HCT116 (cell line): ENCODE measurements around the gene MAP4K4. TPM values are rescaled to one million over a fixed set of nuclear protein-coding genes. Genes with fewer than 3 reads are reported as not detected.

Source experiments
- ATAC-seq: fragments of 200-7000 bp; cut with Tn5 transposase; 2 replicates; pipeline ENCODE4 v1.9.1; 2020; ENCODE audit warnings: mild to moderate bottlenecking, moderate library complexity
- BruUV-seq: library from RNA; stranded (reverse); fragments of 400-500 nt; replicated peaks from 2 replicates; lab custom pipeline; 2021; lab: Mats Ljungman, UMichigan
- CTCF ChIA-PET: fragments of 300-600 bp; sonication (Branson Sonifier 250); formaldehyde crosslinking; loops from one replicate; lab custom pipeline; 2021; ENCODE audit warnings: antibody characterized with exemption; lab: Charles Lee
- POLR2A ChIA-PET: fragments of 300-600, 350-600 bp; sonication (Branson Sonifier 250); formaldehyde crosslinking; loops from one replicate; lab custom pipeline; 2021; ENCODE audit warnings: antibody characterized with exemption; lab: Charles Lee
- RAD21 ChIA-PET, 2 experiments: fragments of 300-600 bp; sonication (Branson Sonifier 250); formaldehyde crosslinking; loops; one replicate each; lab custom pipeline; 2023; ENCODE audit warnings: low total read pairs in 2 of 2; ENCODE audit not compliant: uncharacterized antibody in 2 of 2, unreplicated experiment in 2 of 2, low non-redundant PET in 1 of 2; lab: Charles Lee
- DNase-seq: peaks from one replicate; pipeline ENCODE4 v3.0.0-alpha.2; 2010; ENCODE audit warnings: low read depth, low spot score
- H2AFZ ChIP-seq: fragments of 200-600 bp; shearing (Covaris generic), sonication (generic); 2 replicates; pipeline ENCODE4 v1.6.1; 2017; ENCODE audit warnings: low read depth, mixed run types, mixed read lengths, antibody characterized with exemption, low read length; ENCODE audit not compliant: poor library complexity, severe bottlenecking
- H3K27ac ChIP-seq: 2 replicates; pipeline ENCODE4 v1.5.1; 2012; ENCODE audit warnings: low read depth, low read length
- H3K27me3 ChIP-seq: fragments of 200-600 bp; sonication (generic); 2 replicates; pipeline ENCODE4 v1.6.1; 2016; ENCODE audit warnings: mixed run types, low read length, mixed read lengths; ENCODE audit not compliant: insufficient read depth
- H3K36me3 ChIP-seq, 2 experiments: fragments of 200-500 bp in 1 of 2; fragments of 200-600 bp in 1 of 2; sonication (Bioruptor generic) in 1 of 2; sonication (generic) in 1 of 2; 2 replicates each; pipeline versions ENCODE4 v1.5.1 to v1.6.1; 2014 to 2016; ENCODE audit warnings: low read length in 2 of 2, inconsistent platforms in 1 of 2, mixed read lengths in 1 of 2, mixed run types in 1 of 2; ENCODE audit not compliant: insufficient read depth in 2 of 2, control insufficient read depth in 1 of 2
- H3K4me1 ChIP-seq, 2 experiments: fragments of 200-600 bp in 1 of 2; sonication (generic) in 1 of 2; 2 replicates each; pipeline versions ENCODE4 v1.5.1 to v1.6.1; 2012 to 2017; ENCODE audit warnings: low read length in 2 of 2, inconsistent platforms in 1 of 2, mild to moderate bottlenecking in 1 of 2, mixed read lengths in 1 of 2, mixed run types in 1 of 2, moderate library complexity in 1 of 2; ENCODE audit not compliant: insufficient read depth in 2 of 2, control insufficient read depth in 1 of 2
- H3K4me2 ChIP-seq: fragments of 200-600 bp; sonication (generic); 2 replicates; pipeline ENCODE4 v1.6.1; 2017; ENCODE audit warnings: mixed run types, low read length, mixed read lengths
- H3K4me3 ChIP-seq, 2 experiments: fragments of 200-600 bp in 1 of 2; sonication (generic) in 1 of 2; replicated peaks in 1 of 2; 2 replicates each; pipeline ENCODE4 v1.5.1; 2011 to 2016; ENCODE audit warnings: low read length in 2 of 2, control low read depth in 1 of 2, low read depth in 1 of 2, mild to moderate bottlenecking in 1 of 2, mixed read lengths in 1 of 2, mixed run types in 1 of 2
- H3K79me2 ChIP-seq: fragments of 200-600 bp; sonication (generic); 2 replicates; pipeline ENCODE4 v1.6.1; 2017; ENCODE audit warnings: mild to moderate bottlenecking, mixed run types, low read length, moderate library complexity, mixed read lengths; ENCODE audit not compliant: insufficient read depth
- H3K9ac ChIP-seq: fragments of 200-600 bp; sonication (generic); 2 replicates; pipeline ENCODE4 v1.6.1; 2016; ENCODE audit warnings: low read length, mixed read lengths
- H3K9me2 ChIP-seq: fragments of 200-600 bp; sonication (generic), shearing (Covaris generic); 2 replicates; pipeline ENCODE4 v1.6.1; 2017; ENCODE audit warnings: mixed run types, mild to moderate bottlenecking, moderate library complexity; ENCODE audit not compliant: insufficient read depth
- H3K9me3 ChIP-seq, 2 experiments: fragments of 200-500 bp in 1 of 2; fragments of 200-600 bp in 1 of 2; sonication (Bioruptor generic) in 1 of 2; sonication (generic) in 1 of 2; 2 replicates each; pipeline ENCODE4 v1.6.1; 2014 to 2017; ENCODE audit warnings: low read length in 2 of 2, mixed read lengths in 2 of 2, inconsistent platforms in 1 of 2, low read depth in 1 of 2, mild to moderate bottlenecking in 1 of 2, mixed run types in 1 of 2, moderate library complexity in 1 of 2; ENCODE audit not compliant: control insufficient read depth in 1 of 2, insufficient read depth in 1 of 2
- H4K20me1 ChIP-seq: fragments of 200-600 bp; sonication (generic), shearing (Covaris generic); 2 replicates; pipeline ENCODE4 v1.6.1; 2017; ENCODE audit warnings: mixed run types, mild to moderate bottlenecking, moderate library complexity; ENCODE audit not compliant: insufficient read depth
- ATF3 ChIP-seq: IDR thresholded peaks from 2 replicates; pipeline ENCODE4 v1.6.1; 2012
- CTCF ChIP-seq, 3 experiments: fragments of 200-600 bp in 1 of 3; sonication (generic) in 1 of 3; IDR thresholded peaks in 2 of 3; conservative IDR thresholded peaks in 1 of 3; 2 replicates each; pipeline ENCODE4 v1.5.1; 2012 to 2017; ENCODE audit warnings: low read depth in 2 of 3, low read length in 2 of 3, antibody characterized with exemption in 1 of 3, borderline replicate concordance in 1 of 3, control low read depth in 1 of 3, mild to moderate bottlenecking in 1 of 3, mixed read lengths in 1 of 3, mixed run types in 1 of 3, moderate library complexity in 1 of 3; ENCODE audit not compliant: insufficient read depth in 1 of 3
- EGR1 ChIP-seq: IDR thresholded peaks from 2 replicates; pipeline ENCODE4 v1.6.1; 2012; ENCODE audit warnings: low read depth
- EZH2 ChIP-seq: fragments of 200-600 bp; sonication (generic); IDR thresholded peaks from 2 replicates; pipeline ENCODE4 v1.6.1; 2017; ENCODE audit warnings: antibody characterized with exemption, mixed run types
- EZH2phosphoT487 ChIP-seq: fragments of 200-600 bp; IDR thresholded peaks from 2 replicates; pipeline ENCODE4 v1.6.1; 2018; ENCODE audit warnings: antibody characterized with exemption, borderline replicate concordance
- FOSL1 ChIP-seq: IDR thresholded peaks from 2 replicates; pipeline ENCODE4 v1.6.1; 2012; ENCODE audit warnings: low read depth
- POLR2A ChIP-seq: IDR thresholded peaks from 2 replicates; pipeline ENCODE4 v1.7.0; 2011; ENCODE audit warnings: borderline replicate concordance; ENCODE audit not compliant: insufficient read depth, insufficient read length; ENCODE audit errors: extremely low read depth
- POLR2AphosphoS5 ChIP-seq: IDR thresholded peaks from 2 replicates; pipeline ENCODE4 v1.6.1; 2011; ENCODE audit warnings: mild to moderate bottlenecking, low read depth, low read length, moderate library complexity
- RAD21 ChIP-seq: IDR thresholded peaks from 2 replicates; pipeline ENCODE4 v1.6.1; 2012; ENCODE audit warnings: low read depth, mild to moderate bottlenecking
- SIN3A ChIP-seq: IDR thresholded peaks from 2 replicates; pipeline ENCODE4 v1.6.1; 2012; ENCODE audit warnings: low read depth
- SP1 ChIP-seq: IDR thresholded peaks from 2 replicates; pipeline ENCODE4 v1.6.1; 2012; ENCODE audit warnings: low read depth
- TCF7L2 ChIP-seq: IDR thresholded peaks from 2 replicates; pipeline ENCODE4 v1.7.0; 2011; ENCODE audit warnings: borderline replicate concordance, inconsistent platforms; ENCODE audit not compliant: insufficient read depth, insufficient read length; ENCODE audit errors: extremely low read depth
- ZFX ChIP-seq: fragments of 450-650 bp; IDR thresholded peaks from 2 replicates; pipeline ENCODE4 v1.6.1; 2017
- ZNF274 ChIP-seq: fragments of 200-500 bp; sonication (Bioruptor generic); IDR thresholded peaks from 2 replicates; pipeline ENCODE4 v1.6.1; 2014; ENCODE audit warnings: mild to moderate bottlenecking, low read depth, low read length, inconsistent platforms
- intact Hi-C: fragments of 100-400 bp; cut with micrococcal nuclease; formaldehyde crosslinking; loops from 2 replicates; pipeline ENCODE4 v1.10.0; 2022
- total RNA-seq: library from RNA; stranded (reverse); gene quantifications from one replicate; pipeline ENCODE4 v1.2.1, GENCODE V29; 2021; ENCODE audit not compliant: unreplicated experiment
- TF ChIP-seq, protein P1 (sequence below): IDR thresholded peaks from 2 replicates; pipeline ENCODE4 v1.6.1; 2011; ENCODE audit warnings: mild to moderate bottlenecking, low read length, moderate library complexity; ENCODE audit not compliant: insufficient replicate concordance; ENCODE audit errors: extremely low read depth

The MAP4K4 gene
- total RNA-seq, 1 experiment from 2014 or later: 62.3 TPM

DNA sequence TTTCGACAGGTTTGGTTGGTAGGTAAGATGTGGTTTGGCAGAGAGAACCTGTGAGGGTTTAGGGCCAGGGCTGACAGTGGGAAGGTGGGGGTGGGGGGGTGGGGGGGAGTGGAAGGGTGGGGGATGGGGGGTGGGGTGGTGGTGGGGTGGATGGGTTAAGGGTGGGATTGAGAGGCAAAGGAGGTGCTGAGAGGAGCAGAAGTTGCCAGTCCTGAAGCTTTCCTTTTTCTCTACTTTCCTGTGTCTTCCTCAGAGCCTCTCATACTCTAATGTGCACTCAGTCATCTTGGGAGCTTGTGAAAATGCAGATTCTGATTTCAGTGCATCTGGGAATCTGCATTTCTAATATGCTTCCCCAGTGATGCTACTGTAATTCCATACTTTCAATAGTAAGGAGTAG is 21.0 kb downstream of the MAP4K4 start:
- Histone ChIP-seq H3K4me3 (no peak overlapping the region), H3K27me3 (no peaks in the 10 kb centered on the region), H3K9me2 (no peaks in the 10 kb centered on the region), H2AFZ (no peak overlapping the region), H3K4me1 (peaks cover 2 to 26% of the 10 kb centered on the region in 2 experiments; a peak in 3 of 4 replicates), H3K27ac (no peak overlapping the region), H3K79me2 (peaks cover 89% of the 10 kb centered on the region), H3K36me3 (no peaks in the 10 kb centered on the region), H3K4me2 (no peak overlapping the region), H3K9ac (no peak overlapping the region), H4K20me1 (no peaks in the 10 kb centered on the region; the same call in 1 of the 2 replicates), H3K9me3 (no peaks in the 10 kb centered on the region)
- ChIA-PET POLR2A (no interaction called here), RAD21 (no interaction called here), CTCF (no interaction called here)
- TF ChIP-seq FOSL1 (no peak), POLR2AphosphoS5 (no peak), POLR2A (no peak), ZNF274 (no peak), EGR1 (no peak), TCF7L2 (no peak), EZH2phosphoT487 (no peak), ATF3 (no peak), SIN3A (no peak), ZFX (no peak), SP1 (no peak), RAD21 (no peak), EZH2 (no peak), CTCF (IDR thresholded peaks at IDR 0.05 in 2 of 3, conservative IDR thresholded peaks at IDR 0.05 in 1 of 3; ENCODE audit: borderline replicate concordance in 1 of 3, insufficient read depth in 1 of 3, low read depth in 2 of 3, low read length in 2 of 3) (no peak)
- TF ChIP-seq, protein P1, sequence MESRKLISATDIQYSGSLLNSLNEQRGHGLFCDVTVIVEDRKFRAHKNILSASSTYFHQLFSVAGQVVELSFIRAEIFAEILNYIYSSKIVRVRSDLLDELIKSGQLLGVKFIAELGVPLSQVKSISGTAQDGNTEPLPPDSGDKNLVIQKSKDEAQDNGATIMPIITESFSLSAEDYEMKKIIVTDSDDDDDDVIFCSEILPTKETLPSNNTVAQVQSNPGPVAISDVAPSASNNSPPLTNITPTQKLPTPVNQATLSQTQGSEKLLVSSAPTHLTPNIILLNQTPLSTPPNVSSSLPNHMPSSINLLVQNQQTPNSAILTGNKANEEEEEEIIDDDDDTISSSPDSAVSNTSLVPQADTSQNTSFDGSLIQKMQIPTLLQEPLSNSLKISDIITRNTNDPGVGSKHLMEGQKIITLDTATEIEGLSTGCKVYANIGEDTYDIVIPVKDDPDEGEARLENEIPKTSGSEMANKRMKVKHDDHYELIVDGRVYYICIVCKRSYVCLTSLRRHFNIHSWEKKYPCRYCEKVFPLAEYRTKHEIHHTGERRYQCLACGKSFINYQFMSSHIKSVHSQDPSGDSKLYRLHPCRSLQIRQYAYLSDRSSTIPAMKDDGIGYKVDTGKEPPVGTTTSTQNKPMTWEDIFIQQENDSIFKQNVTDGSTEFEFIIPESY: no peak
- DNase-seq (no peak), ATAC-seq (no peak)
- intact Hi-C loops: no loop called here
- BruUV-seq: no TSS peak
